Measurements from ENCODE around the gene HOTAIR. TPM values are rescaled to one million over a fixed set of nuclear protein-coding genes. Genes with fewer than 3 reads are reported as not detected.

HOTAIR gene
- total RNA-seq, 1 donor from 2014 or later = 1.4 TPM

- peaks cover 16% of the 10 kb centered on the region for H3K4me1 Mint-ChIP-seq (ENCODE audit: unreplicated experiment)
- no peak for DNase-seq (ENCODE audit: low spot score)
Observed at GRCh38 chr12:53955036-53955775, 19.5 kb downstream of the HOTAIR start.

GRCh38 chr12:53954694-53955035 is 20.1 kb downstream of the HOTAIR start, which contains the start of gene HOXC12:
HOXC12 (plus strand) TSS chr12:53954903; CDS start chr12:53954930, 27 bp downstream.
- Mint-ChIP-seq H3K9me3 (ENCODE audit: unreplicated experiment) (no peaks in the 10 kb centered on the region), H3K4me3 (ENCODE audit: unreplicated experiment) (no peak within 1 kb of the TSS), H3K4me1 (ENCODE audit: unreplicated experiment) (peaks cover 11% of the 10 kb centered on the region), H3K36me3 (ENCODE audit: low read depth, unreplicated experiment) (peaks cover 5% of the 10 kb centered on the region), H3K27ac (ENCODE audit: unreplicated experiment) (no peak within 1 kb of the TSS), H3K27me3 (ENCODE audit: unreplicated experiment) (peaks cover 56% of the 10 kb centered on the region)
- TF ChIP-seq, protein P1, sequence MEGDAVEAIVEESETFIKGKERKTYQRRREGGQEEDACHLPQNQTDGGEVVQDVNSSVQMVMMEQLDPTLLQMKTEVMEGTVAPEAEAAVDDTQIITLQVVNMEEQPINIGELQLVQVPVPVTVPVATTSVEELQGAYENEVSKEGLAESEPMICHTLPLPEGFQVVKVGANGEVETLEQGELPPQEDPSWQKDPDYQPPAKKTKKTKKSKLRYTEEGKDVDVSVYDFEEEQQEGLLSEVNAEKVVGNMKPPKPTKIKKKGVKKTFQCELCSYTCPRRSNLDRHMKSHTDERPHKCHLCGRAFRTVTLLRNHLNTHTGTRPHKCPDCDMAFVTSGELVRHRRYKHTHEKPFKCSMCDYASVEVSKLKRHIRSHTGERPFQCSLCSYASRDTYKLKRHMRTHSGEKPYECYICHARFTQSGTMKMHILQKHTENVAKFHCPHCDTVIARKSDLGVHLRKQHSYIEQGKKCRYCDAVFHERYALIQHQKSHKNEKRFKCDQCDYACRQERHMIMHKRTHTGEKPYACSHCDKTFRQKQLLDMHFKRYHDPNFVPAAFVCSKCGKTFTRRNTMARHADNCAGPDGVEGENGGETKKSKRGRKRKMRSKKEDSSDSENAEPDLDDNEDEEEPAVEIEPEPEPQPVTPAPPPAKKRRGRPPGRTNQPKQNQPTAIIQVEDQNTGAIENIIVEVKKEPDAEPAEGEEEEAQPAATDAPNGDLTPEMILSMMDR (IDR thresholded peaks at IDR 0.05; ENCODE audit: unreplicated experiment) = no peak
- no peak for DNase-seq (ENCODE audit: low spot score)

More at GRCh38 chr12:53955036-53955775, 19.5 kb downstream of the HOTAIR start:
- TF ChIP-seq, protein P1 (IDR thresholded peaks at IDR 0.05; ENCODE audit: unreplicated experiment) = no peak
- Mint-ChIP-seq H3K27me3 (ENCODE audit: unreplicated experiment) (peaks cover 59% of the 10 kb centered on the region), H3K9me3 (ENCODE audit: unreplicated experiment) (no peaks in the 10 kb centered on the region), H3K36me3 (ENCODE audit: low read depth, unreplicated experiment) (peaks cover 5% of the 10 kb centered on the region), H3K4me3 (ENCODE audit: unreplicated experiment) (no peak overlapping the region), H3K27ac (ENCODE audit: unreplicated experiment) (no peak overlapping the region)

DNA sequence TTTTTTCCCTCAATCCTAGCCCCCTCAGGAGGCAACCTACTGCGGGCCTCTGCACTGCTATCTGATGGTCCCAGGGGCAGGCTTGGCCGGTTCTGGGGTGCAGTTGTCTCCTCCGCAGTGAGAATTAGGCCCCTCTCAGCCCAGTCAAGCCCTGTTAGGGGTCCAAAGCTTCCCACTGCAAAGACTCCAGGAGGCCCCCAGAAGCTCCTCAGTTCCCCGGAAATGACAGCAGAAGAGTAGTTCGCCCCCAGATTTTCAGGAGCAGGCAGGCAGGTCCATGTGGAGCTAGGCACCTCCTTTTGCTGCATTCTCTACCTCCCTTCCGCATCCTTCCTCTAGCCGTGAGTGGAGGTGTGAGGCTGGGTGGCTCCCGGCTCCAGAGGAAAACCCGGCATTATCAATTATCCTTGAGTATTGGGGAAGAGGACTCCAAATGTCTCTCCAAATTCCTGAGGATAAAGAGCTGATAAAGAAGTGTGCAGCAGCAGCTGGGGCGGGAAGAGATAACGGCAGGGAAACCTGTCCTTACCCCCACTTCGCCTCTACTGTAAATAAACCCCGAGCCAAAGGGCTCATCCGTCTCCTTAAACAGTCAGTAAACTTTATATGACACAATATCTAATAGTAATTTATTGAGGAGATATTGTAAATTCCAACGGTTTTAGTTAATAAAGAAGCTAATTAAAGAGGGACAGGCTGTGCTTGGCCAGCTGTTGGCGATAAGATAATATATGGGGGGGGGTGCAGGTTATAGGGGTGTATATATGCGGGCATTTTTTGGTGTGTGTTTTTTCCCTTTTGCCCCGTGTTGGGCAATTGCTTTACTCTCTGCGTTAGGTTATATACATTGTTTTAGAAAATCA is 20.7 kb downstream of the HOTAIR start:
- Mint-ChIP-seq H3K4me1 (ENCODE audit: unreplicated experiment) (peaks cover 9% of the 10 kb centered on the region), H3K9me3 (ENCODE audit: unreplicated experiment) (no peaks in the 10 kb centered on the region), H3K27ac (ENCODE audit: unreplicated experiment) (no peak overlapping the region), H3K27me3 (ENCODE audit: unreplicated experiment) (peaks cover 52% of the 10 kb centered on the region), H3K4me3 (ENCODE audit: unreplicated experiment) (no peak overlapping the region), H3K36me3 (ENCODE audit: low read depth, unreplicated experiment) (peaks cover 5% of the 10 kb centered on the region)
- DNase-seq (ENCODE audit: low spot score) = no peak
- TF ChIP-seq, protein P1 (IDR thresholded peaks at IDR 0.05; ENCODE audit: unreplicated experiment) = no peak

DNA sequence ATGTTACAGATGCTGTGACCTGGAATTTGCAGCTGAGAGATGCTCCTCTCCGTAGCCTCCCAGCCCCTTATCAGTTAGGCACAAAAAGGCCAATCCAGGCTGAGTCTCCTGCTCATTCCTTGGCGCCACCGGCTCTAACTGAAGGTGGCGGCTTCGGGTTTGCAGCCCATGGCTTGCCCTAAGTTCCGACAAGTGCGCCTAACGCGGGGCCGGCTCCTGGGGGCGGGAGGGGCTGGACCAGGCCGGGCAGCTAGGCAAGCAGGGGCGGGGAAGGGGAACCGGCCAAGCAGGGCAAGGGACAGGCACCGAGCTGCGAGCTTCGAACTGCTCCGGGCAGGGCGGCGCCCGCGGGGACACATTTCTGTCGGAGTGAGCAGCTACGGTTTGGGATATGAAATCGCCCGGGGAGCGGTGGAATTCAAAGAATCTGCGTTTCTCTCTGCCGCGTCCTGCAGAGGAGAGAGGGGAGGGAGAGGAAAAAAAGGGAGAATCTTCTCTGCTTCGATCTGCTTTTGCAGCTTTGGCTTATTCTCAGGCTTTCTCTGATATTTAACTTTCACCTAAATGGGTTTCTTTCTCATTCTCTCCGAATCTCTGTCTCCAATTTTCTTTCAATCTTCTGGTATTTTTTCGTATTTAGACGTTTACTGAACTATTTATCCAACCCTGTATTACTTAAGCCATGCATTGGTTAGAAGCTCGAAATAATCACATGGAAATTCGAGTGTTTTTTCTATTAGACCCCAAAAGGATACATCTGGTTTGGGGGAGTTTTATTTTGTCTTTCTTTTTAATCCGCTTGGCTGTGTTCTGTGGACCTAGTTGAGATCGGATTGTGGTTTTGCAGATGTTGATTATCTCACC is 21.7 kb downstream of the HOTAIR start:
- peaks cover 5% of the 10 kb centered on the region for H3K36me3 Mint-ChIP-seq (ENCODE audit: low read depth, unreplicated experiment)
- no peaks in the 10 kb centered on the region for H3K9me3 Mint-ChIP-seq (ENCODE audit: unreplicated experiment)
- no peak for DNase-seq (ENCODE audit: low spot score)
- TF ChIP-seq, protein P1 (IDR thresholded peaks at IDR 0.05; ENCODE audit: unreplicated experiment) = no peak
- H3K27ac Mint-ChIP-seq (ENCODE audit: unreplicated experiment) = no peak overlapping the region
- peaks cover 9% of the 10 kb centered on the region for H3K4me1 Mint-ChIP-seq (ENCODE audit: unreplicated experiment)
- peaks cover 54% of the 10 kb centered on the region for H3K27me3 Mint-ChIP-seq (ENCODE audit: unreplicated experiment)
- no peak overlapping the region for H3K4me3 Mint-ChIP-seq (ENCODE audit: unreplicated experiment)
